OCI-LY7 (cell line): ENCODE results near the gene ARMC12. TPM values are rescaled to one million over a fixed set of nuclear protein-coding genes. Genes with fewer than 3 reads are reported as not detected.
A peak's percentile ranks its signal among the peaks of the same experiment; 100 is the strongest.

Experiments
- BruUV-seq: library from RNA; stranded (reverse); fragments of 400-500 nt; replicated peaks from 2 replicates; lab custom pipeline; 2021; lab: Mats Ljungman, UMichigan
- CTCF ChIA-PET: fragments of 300-600 bp; sonication (Branson Sonifier 250); formaldehyde crosslinking; loops from one replicate; lab custom pipeline; 2022; ENCODE audit warnings: antibody characterized with exemption; ENCODE audit not compliant: unreplicated experiment; lab: Charles Lee
- POLR2A ChIA-PET: fragments of 300-600 bp; sonication (Branson Sonifier 250); formaldehyde crosslinking; loops from one replicate; lab custom pipeline; 2022; ENCODE audit warnings: antibody characterized with exemption; lab: Charles Lee
- DNase-seq: peaks from one replicate; pipeline ENCODE4 v3.0.0-alpha.2; 2015; ENCODE audit warnings: low spot score
- H2AFZ ChIP-seq: fragments of 200-600 bp; sonication (generic), shearing (Covaris generic); 2 replicates; pipeline ENCODE4 v1.6.1; 2014; ENCODE audit warnings: mild to moderate bottlenecking, antibody characterized with exemption, low read length, moderate library complexity
- H3K27ac ChIP-seq: fragments of 200-600 bp; sonication (generic); 2 replicates; pipeline ENCODE4 v1.5.1; 2014; ENCODE audit warnings: mixed run types, low read depth, mild to moderate bottlenecking, moderate library complexity, low read length, inconsistent platforms; ENCODE audit not compliant: poor library complexity, severe bottlenecking
- H3K36me3 ChIP-seq: fragments of 200-600 bp; sonication (generic); 2 replicates; pipeline ENCODE4 v1.6.1; 2014; ENCODE audit warnings: mild to moderate bottlenecking, antibody characterized with exemption, low read length, moderate library complexity, mixed read lengths; ENCODE audit not compliant: insufficient read depth
- H3K4me1 ChIP-seq: fragments of 200-600 bp; sonication (generic); 2 replicates; pipeline ENCODE4 v1.5.1; 2014; ENCODE audit warnings: mild to moderate bottlenecking, low read length; ENCODE audit not compliant: insufficient read depth, poor library complexity, severe bottlenecking
- H3K4me2 ChIP-seq: fragments of 200-600 bp; sonication (generic); 2 replicates; pipeline ENCODE4 v1.6.1; 2014; ENCODE audit warnings: mild to moderate bottlenecking, low read length
- H3K4me3 ChIP-seq: fragments of 200-600 bp; sonication (generic); 2 replicates; pipeline ENCODE4 v1.5.1; 2014; ENCODE audit warnings: mild to moderate bottlenecking, low read depth, low read length; ENCODE audit not compliant: poor library complexity, severe bottlenecking
- H3K79me2 ChIP-seq: fragments of 200-600 bp; sonication (generic); 2 replicates; pipeline ENCODE4 v1.6.1; 2016; ENCODE audit warnings: low read depth, mild to moderate bottlenecking, low read length, moderate library complexity, mixed read lengths; ENCODE audit not compliant: insufficient read depth
- H3K9me2 ChIP-seq: fragments of 200-600 bp; sonication (generic); 2 replicates; pipeline ENCODE4 v1.6.1; 2016; ENCODE audit warnings: mild to moderate bottlenecking, low read length, mixed read lengths; ENCODE audit not compliant: insufficient read depth
- H3K9me3 ChIP-seq: fragments of 200-600 bp; sonication (generic); 2 replicates; pipeline ENCODE4 v1.6.1; 2014; ENCODE audit warnings: mild to moderate bottlenecking, mixed run types, low read length, mixed read lengths
- H4K20me1 ChIP-seq: fragments of 200-600 bp; sonication (generic); 2 replicates; pipeline ENCODE4 v1.6.1; 2014; ENCODE audit warnings: mild to moderate bottlenecking, antibody characterized with exemption, low read length, moderate library complexity, mixed read lengths; ENCODE audit not compliant: insufficient read depth
- EZH2phosphoT487 ChIP-seq: fragments of 200-600 bp; sonication (generic); IDR thresholded peaks from 2 replicates; pipeline ENCODE4 v1.6.1; 2018; ENCODE audit warnings: low read depth, borderline replicate concordance, mild to moderate bottlenecking, mixed run types, antibody characterized with exemption, low read length, moderate library complexity, mixed read lengths
- intact Hi-C: fragments of 100-400 bp; cut with micrococcal nuclease; formaldehyde crosslinking; loops from one replicate; pipeline ENCODE4 v1.10.0; 2022; ENCODE audit not compliant: unreplicated experiment
- total RNA-seq, 2 experiments: library from RNA; depleted of rRNA in 1 of 2; stranded (reverse); fragments of >200 nt in 1 of 2; shearing (Covaris generic) in 1 of 2; gene quantifications; 2 replicates each; pipeline ENCODE4 v1.2.3, GENCODE V29; 2014 to 2022
- TF ChIP-seq, protein P1 (sequence below): fragments of 200-600 bp; sonication (generic); conservative IDR thresholded peaks from 2 replicates; pipeline ENCODE4 v1.5.1; 2014; ENCODE audit warnings: mild to moderate bottlenecking, antibody characterized with exemption, low read length, moderate library complexity, mixed read lengths

ARMC12 gene
- total RNA-seq, 2 experiments from 2014 or later: 3.4 to 4.9 TPM

DNA sequence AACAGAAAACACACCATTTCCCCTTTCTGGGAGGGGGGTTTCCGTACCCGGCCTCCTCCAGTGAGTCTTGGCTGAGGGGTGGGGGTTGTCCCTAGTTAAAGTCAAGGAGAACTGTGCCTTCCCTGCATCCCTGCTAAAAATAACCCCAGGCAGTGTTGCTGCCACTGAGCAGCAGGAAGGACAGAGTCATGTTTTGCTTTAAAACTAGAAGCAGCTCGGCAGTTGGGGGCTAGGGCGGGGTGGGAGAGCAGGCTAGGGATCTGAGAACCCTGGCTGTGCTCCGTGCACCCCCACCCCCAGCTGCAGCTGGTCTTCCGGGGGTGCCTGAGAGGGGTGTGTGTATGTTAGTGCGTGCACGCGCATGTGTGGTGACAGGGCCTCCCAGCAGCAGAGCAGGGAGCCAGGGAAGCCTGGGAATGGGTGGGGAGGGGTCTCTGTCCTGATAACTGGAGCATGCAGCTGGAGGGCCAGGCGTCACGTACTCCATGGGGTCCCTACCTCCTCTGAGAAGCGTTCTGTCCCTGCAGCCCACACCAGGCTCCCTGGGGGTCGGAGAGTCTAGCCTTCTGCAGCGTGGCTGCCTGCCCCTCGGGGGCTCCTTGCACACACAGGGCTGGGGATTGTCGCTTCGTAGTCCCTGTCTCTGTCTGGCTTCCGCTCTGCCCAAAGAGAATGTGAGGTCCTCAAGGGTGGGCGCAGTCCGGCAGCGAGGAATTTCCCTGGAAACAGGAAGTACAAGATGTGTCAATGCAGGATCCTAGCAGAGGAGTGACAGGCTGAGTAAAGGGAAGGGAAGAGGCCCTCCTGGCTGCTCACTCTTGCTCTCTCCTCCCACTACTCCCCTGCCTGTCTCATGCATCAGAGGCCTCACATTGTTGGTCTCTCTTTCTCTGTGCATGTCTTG lies 16.8 kb upstream of the ARMC12 start:
- peak overlapping the region; percentile 65 for H3K4me2 ChIP-seq
- H3K79me2 ChIP-seq: no peaks in the 10 kb centered on the region
- H3K4me3 ChIP-seq: peak overlapping the region; percentile 51
- intact Hi-C loops: loop anchor here (2.0 kb wide), 1 partner anchor 31 kb away; the partner anchor contains the start of gene FKBP5
- H4K20me1 ChIP-seq: no peaks in the 10 kb centered on the region
- no TSS peak for BruUV-seq
- peaks cover 7% of the 10 kb centered on the region for H3K36me3 ChIP-seq
- H3K9me2 ChIP-seq: no peaks in the 10 kb centered on the region
- POLR2A ChIA-PET: interaction anchor here (0.6 to 0.8 kb wide), 2 partner anchors 8 to 882 kb away, joined by 3 read pairs; no protein-coding TSS in a partner anchor
- CTCF ChIA-PET: interaction anchor here (0.6 to 0.9 kb wide), 4 partner anchors 30 to 387 kb away, joined by 3 to 16 read pairs (median 4); no protein-coding TSS in a partner anchor
- DNase-seq: peak; percentile 83
- H3K4me1 ChIP-seq: peaks cover 80% of the 10 kb centered on the region
- H3K27ac ChIP-seq: peak overlapping the region; percentile 89
- no peaks in the 10 kb centered on the region for H3K9me3 ChIP-seq
- H2AFZ ChIP-seq: peak overlapping the region; percentile 39; the same call in 1 of the 2 replicates
- TF ChIP-seq EZH2phosphoT487: no peak
- TF ChIP-seq, protein P1, sequence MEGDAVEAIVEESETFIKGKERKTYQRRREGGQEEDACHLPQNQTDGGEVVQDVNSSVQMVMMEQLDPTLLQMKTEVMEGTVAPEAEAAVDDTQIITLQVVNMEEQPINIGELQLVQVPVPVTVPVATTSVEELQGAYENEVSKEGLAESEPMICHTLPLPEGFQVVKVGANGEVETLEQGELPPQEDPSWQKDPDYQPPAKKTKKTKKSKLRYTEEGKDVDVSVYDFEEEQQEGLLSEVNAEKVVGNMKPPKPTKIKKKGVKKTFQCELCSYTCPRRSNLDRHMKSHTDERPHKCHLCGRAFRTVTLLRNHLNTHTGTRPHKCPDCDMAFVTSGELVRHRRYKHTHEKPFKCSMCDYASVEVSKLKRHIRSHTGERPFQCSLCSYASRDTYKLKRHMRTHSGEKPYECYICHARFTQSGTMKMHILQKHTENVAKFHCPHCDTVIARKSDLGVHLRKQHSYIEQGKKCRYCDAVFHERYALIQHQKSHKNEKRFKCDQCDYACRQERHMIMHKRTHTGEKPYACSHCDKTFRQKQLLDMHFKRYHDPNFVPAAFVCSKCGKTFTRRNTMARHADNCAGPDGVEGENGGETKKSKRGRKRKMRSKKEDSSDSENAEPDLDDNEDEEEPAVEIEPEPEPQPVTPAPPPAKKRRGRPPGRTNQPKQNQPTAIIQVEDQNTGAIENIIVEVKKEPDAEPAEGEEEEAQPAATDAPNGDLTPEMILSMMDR: no peak

GRCh38 chr6:35722121-35722761 lies 14.6 kb upstream of the ARMC12 start:
- no peak overlapping the region for H3K4me2 ChIP-seq
- no peak overlapping the region for H2AFZ ChIP-seq
- H3K27ac ChIP-seq: no peak overlapping the region
- no peaks in the 10 kb centered on the region for H3K9me3 ChIP-seq
- peaks cover 93% of the 10 kb centered on the region for H3K4me1 ChIP-seq
- no peaks in the 10 kb centered on the region for H4K20me1 ChIP-seq
- POLR2A ChIA-PET: interaction anchor here (0.7 to 1.0 kb wide), 3 partner anchors 12 to 121 kb away, joined by 3 to 5 read pairs (median 3); no protein-coding TSS in a partner anchor
- no peak for TF ChIP-seq EZH2phosphoT487
- TF ChIP-seq, protein P1: no peak
- CTCF ChIA-PET: no interaction called here
- peaks cover 9% of the 10 kb centered on the region; the same call in 1 of the 2 replicates for H3K79me2 ChIP-seq
- intact Hi-C loops: no loop called here
- no peak overlapping the region for H3K4me3 ChIP-seq
- DNase-seq: no peak
- no peaks in the 10 kb centered on the region for H3K9me2 ChIP-seq
- BruUV-seq: no TSS peak
- H3K36me3 ChIP-seq: peaks cover 4% of the 10 kb centered on the region
